Epithelial cell of prostate (primary cell): Measurements from ENCODE around the gene CHD9.
A peak's percentile ranks its signal among the peaks of the same experiment; 100 is the strongest.

Source experiments
- DNase-seq: peaks from one replicate; pipeline ENCODE4 v3.0.0-alpha.2; 2011; ENCODE audit warnings: low read depth, low spot score
- H3K27ac ChIP-seq: fragments of 450-650 bp; 2 replicates; pipeline ENCODE4 v1.5.1; 2017; ENCODE audit warnings: mild to moderate bottlenecking

CHD9 gene

DNA sequence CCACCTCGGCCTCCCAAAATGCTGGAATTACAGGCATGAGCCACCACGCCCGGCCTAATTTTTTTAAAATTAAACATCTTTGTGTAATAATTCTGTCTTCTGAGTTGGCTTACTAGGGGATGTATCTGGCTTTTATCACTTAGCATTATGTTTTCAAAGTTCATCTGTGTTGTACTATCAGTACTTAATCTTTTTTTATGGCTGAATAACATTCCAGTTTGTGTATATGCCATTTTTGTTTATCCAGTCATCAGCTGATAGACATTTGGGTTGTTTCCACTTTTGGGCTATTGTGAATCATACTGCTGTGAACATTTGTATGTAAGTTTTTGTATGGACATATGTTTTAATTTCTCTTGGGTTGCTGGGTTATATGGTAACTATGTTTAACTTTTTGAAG is 69.0 kb downstream of the CHD9 start:
- no peak for DNase-seq
- H3K27ac ChIP-seq, result no peak overlapping the region

DNA sequence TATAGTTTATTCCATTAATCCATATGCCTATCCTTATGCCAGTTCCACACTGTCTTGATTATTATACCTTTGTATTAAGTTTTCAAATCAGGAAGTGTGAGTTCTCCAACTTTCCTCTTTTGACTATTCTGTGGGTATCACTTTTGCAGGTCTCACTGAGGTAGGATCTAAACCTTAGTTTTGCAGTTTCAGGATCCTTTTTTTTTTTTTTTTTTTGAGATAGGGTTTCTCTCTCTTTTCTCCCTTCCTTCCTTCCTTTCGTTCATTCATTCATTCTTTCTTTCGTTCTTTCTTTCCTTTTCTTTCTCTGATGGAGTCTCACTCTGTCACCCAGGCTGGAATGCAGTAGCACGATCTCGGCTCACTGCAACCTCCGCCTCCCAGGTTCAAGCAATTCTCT is 71.6 kb downstream of the CHD9 start:
- DNase-seq, result no peak
- H3K27ac ChIP-seq, result no peak overlapping the region

GRCh38 chr16:53129281-53130158 is 74.7 kb downstream of the CHD9 start:
- peak overlapping the region; percentile 85 for H3K27ac ChIP-seq
- DNase-seq, result no peak

DNA sequence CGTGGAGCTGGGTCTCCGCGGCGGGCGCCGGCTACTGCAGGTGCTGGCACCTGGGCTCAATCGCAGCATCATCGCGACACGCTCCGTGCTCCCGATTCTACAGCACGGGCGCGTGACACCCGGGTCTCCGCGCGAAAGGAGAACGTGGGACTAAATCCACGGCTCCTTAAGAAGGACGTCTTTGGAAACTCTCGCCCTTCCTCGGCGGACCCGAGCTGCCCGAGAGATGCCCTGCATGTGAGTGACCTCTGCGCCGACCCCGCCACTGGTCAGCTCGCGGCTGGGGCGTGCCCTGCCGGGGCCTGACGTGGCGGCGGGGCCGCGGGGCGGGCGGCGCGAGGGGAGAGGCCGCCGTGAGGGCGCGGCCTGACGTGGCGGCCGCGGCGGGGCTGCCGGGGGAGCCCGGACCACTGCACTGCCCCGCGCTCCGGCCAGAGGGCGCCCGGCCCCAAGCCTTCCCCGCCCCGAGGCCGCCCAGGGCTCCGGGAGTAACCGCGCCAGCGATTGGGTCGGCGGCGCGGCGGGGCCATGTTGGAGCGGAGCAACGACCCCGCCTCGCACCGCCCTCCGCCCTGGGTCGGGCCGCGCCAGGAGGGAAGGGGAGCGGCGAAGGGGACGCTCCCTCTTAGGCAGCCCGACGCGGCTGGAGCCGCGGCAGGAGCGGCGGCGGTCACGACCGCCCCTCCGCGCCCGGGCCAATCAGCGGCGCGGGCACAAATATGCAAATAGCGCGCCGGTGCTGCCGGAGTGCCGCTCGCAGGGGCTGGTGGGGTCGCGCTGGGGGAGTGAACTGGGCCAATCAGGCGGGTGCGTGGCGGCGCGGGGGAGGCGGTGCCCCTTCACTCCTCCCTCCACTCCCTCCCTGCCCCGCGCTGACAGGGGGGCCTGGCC is 75.6 kb downstream of the CHD9 start:
- peak overlapping the region; percentile 85 for H3K27ac ChIP-seq
- DNase-seq, result peak; percentile 53

DNA sequence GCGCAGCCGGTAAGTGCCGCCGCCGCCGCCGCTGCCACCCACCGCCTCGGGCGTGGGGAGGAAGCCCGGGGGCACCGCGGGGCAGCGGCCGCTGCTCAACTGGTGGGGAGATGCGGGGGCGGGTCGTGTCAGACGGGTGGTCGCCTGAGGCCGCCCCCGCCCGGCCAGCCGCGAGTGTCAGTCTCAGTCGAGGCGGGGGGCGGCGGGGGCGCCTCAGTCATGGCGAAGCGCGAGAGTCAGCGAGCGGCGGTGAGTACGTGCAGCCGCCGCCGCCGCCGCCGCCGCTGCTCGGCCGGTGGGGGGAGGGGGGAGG is 76.2 kb downstream of the CHD9 start:
- peak overlapping the region; percentile 85 for H3K27ac ChIP-seq
- no peak for DNase-seq

DNA sequence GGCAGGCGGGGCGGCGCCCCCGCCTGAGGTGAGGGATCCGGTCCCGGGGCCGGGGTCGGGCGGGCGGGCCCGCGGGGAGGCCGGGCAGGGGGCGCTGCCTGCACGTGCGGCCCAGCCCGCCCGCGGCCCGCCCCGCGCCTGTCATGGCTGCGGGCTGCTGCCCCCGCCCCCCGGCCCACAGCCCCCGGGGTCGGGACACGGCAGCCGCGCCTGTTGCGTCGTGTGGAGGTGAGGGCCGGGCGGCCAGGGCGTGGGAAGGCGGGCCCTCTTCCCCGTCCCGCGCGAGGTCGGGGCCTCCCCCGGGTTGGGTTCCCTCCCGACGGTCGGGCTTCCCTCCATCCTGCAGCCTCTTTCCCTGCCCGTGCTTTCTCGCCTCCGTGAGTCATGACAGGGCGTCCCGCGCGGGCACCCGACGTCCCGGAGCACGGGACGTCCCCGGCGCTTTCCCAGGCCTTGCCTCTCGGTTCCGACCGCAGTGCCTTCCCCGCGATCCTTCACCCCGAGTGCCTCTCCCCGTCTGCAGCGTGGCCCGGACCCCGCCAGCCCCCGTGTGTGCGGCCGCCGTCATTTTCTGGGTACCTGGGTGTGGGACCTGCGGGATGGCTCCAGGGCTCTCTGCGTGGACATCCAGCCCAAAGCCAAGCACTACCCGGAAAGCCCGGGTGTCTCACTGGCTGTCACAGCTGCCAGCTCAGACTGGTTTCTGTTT is 76.7 kb downstream of the CHD9 start:
- DNase-seq, result no peak
- H3K27ac ChIP-seq, result peak overlapping the region; percentile 85

- DNase-seq, result no peak
- peak overlapping the region; percentile 85 for H3K27ac ChIP-seq
These were observed 77.6 kb downstream of the CHD9 start for GRCh38 chr16:53132406-53132805.

DNA sequence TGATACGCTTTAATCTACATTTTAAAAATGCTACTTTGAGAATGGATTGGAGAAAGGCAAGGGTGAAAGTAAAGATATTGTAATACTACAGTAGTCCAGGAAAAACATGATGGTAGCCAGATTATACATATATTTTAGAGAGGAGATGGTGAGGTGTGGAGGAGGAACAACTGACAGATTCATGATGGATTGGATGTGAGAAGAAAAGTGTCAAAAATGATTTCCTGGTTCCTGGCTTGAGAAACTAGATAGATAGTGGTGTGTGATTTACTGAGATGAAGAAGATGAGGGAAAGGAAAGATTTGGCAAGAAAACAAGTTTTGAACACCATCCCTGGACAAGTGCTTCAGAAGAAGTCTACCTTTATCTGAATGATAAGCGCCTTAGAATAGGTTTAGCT is 80.5 kb downstream of the CHD9 start:
- DNase-seq, result no peak
- no peak overlapping the region for H3K27ac ChIP-seq

- H3K27ac ChIP-seq, result peak overlapping the region; percentile 61
These were observed 88.2 kb downstream of the CHD9 start for GRCh38 chr16:53142823-53143568.

DNA sequence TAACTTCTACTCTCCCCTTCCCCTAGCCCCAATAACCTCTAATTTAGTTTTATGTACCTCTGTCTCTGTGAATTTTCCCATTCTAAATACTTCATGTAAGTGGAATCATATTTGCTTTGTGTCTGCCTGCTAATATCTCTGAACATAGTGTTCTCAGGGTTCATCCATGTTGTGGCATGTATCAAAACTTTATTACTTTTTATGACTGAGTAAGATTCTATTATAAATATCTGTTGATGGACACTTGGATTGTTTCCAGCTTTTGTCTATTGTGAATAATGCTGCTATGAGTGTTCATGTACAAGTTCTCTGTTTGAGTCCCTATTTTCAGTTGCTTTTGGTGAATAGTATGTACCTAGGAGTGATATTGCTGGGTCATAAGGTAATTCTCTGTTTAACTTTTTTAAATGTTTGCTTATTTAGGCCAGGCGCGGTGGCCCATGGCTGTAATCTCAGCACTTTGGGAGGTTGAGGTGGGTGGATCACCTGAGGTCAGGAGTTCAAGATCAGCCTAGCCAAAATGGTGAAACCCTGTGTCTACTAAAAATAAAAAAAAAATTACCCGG is 92.8 kb downstream of the CHD9 start:
- peak overlapping the region; percentile 33 for H3K27ac ChIP-seq
- DNase-seq, result peak; percentile 37

More at GRCh38 chr16:53142823-53143568, 88.2 kb downstream of the CHD9 start:
- peak; percentile 64 for DNase-seq

- no peak overlapping the region for H3K27ac ChIP-seq
- DNase-seq, result no peak
These were observed 96.0 kb downstream of the CHD9 start for GRCh38 chr16:53150769-53151168.

GRCh38 chr16:53152329-53152728 is 97.5 kb downstream of the CHD9 start:
- H3K27ac ChIP-seq, result no peak overlapping the region

DNA sequence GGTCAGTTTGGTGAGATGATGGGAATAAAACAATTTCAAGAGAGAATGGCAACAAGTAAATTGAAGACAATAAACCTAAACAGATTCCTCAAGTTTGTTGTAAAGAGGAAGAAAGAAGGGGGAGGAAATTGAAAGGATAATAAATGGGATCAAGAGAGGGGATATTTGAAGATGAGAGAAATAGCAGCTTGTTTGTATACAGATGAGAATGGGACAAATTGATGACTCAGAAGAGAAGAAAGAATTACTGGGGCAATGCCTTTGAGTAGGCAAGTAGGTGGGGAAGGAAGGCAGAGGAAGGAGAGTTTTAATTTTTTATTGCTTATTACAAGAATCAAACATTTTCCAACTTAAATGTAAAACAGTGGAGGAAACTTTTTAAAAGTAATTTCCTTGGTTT is 98.3 kb downstream of the CHD9 start:
- DNase-seq, result no peak
- H3K27ac ChIP-seq, result no peak overlapping the region

More at GRCh38 chr16:53152329-53152728, 97.5 kb downstream of the CHD9 start:
- no peak for DNase-seq

- H3K27ac ChIP-seq, result no peak overlapping the region
- DNase-seq, result no peak
These were observed 99.7 kb downstream of the CHD9 start for GRCh38 chr16:53154513-53154912.

GRCh38 chr16:53156516-53156915 is 101.7 kb downstream of the CHD9 start:
- H3K27ac ChIP-seq, result no peak overlapping the region
- DNase-seq, result no peak

DNA sequence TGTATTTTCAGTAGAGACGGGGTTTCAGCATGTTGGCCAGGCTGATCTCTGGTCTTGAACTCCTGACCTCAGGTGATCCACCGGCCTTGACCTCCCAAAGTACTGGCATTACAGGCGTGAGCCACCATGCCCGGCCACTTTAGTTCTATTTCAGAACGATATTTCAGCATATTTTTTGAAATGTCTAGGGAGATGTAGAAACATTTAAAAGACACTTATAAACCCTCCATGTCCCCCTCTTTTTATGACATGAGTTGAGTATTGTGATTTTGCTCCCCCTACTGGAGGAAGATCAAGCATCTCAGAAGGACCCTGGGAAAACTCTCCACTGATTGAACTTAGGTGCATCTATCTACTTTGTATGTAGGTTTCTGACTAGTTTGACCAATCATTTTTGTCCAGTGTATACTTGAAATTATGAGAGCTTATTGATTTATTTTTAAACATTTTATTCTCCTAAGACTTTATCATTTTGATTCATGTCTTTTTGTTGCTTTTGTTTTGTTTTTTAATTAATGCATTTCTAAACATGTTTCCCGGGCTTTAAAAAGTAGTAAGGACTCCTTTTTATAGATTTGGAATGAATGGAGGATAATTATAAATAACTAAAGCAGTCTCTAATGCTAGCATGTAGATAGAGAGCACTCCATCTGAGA is 105.1 kb downstream of the CHD9 start:
- H3K27ac ChIP-seq, result no peak overlapping the region
- no peak for DNase-seq

GRCh38 chr16:53166099-53166498 is 111.3 kb downstream of the CHD9 start:
- H3K27ac ChIP-seq, result no peak overlapping the region
- DNase-seq, result no peak

DNA sequence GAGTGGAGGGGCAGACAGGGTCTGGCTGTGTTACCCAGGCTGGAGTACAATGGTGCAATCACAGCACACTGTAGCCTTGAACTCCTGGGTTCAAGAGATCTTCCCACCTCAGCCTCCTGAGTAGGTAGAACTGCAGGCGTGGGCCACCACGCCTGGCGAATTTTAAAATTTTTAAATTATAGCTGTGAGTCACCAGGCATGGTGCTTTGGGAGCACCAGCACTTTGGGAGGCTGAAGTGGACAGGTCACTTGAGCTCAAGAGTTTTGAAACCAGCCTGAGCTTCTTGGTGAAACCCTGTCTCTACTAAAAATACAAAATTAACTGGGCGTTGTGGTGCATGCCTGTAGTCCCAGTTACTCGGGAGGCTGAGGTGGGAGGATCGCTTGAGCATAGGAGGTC is 114.0 kb downstream of the CHD9 start:
- no peak for DNase-seq
- no peak overlapping the region for H3K27ac ChIP-seq

- DNase-seq, result no peak
These were observed 117.7 kb downstream of the CHD9 start for GRCh38 chr16:53172517-53172916.

More at GRCh38 chr16:53172517-53172916, 117.7 kb downstream of the CHD9 start:
- no peak overlapping the region for H3K27ac ChIP-seq
